Subcutaneous abdominal adipose tissue (tissue), 5 donors: ENCODE data around the gene UTP25.

ENCODE experiments used
- H3K27ac ChIP-seq: one replicate; pipeline ENCODE4 v1.7.0; 2013; ENCODE audit warnings: low read depth, mild to moderate bottlenecking, inconsistent platforms, low read length, moderate library complexity
- H3K27me3 ChIP-seq, 5 donors: one replicate each; pipeline ENCODE4 v1.7.0; 2013; ENCODE audit warnings: low read length in 5 of 5, inconsistent platforms in 1 of 5; ENCODE audit not compliant: control insufficient read depth in 5 of 5, insufficient read depth in 4 of 5
- H3K36me3 ChIP-seq, 5 donors: one replicate each; pipeline ENCODE4 v1.7.0; 2013; ENCODE audit warnings: low read length in 5 of 5; ENCODE audit not compliant: control insufficient read depth in 5 of 5, insufficient read depth in 5 of 5
- H3K4me1 ChIP-seq, 5 donors: one replicate each; pipeline ENCODE4 v1.7.0; 2013; ENCODE audit warnings: low read length in 5 of 5, mild to moderate bottlenecking in 3 of 5, moderate library complexity in 1 of 5; ENCODE audit not compliant: control insufficient read depth in 5 of 5, insufficient read depth in 5 of 5
- H3K4me3 ChIP-seq, 5 donors: one replicate each; pipeline ENCODE4 v1.7.0; 2013; ENCODE audit warnings: low read length in 5 of 5, low read depth in 1 of 5
- H3K9ac ChIP-seq, 5 donors: one replicate each; pipeline ENCODE4 v1.7.0; 2013; ENCODE audit warnings: low read length in 5 of 5, mild to moderate bottlenecking in 4 of 5, moderate library complexity in 3 of 5
- H3K9me3 ChIP-seq, 5 donors: one replicate each; pipeline ENCODE4 v1.7.0; 2013; ENCODE audit warnings: low read length in 5 of 5; ENCODE audit not compliant: control insufficient read depth in 5 of 5
- donor health status: healthy.
- donor health status: healthy.
- donor health status: healthy.
- donor health status: healthy.
- donor health status: healthy.

The UTP25 gene

GRCh38 chr1:209855006-209855405, 27.2 kb downstream of the UTP25 start:
- Histone ChIP-seq H3K27me3 (no peaks in the 10 kb centered on the region), H3K4me1 (no peaks in the 10 kb centered on the region), H3K27ac (no peak overlapping the region), H3K9ac (no peak overlapping the region), H3K4me3 (no peak overlapping the region), H3K36me3 (peaks cover 24 to 45% (median 40%) of the 10 kb centered on the region in 5 donors), H3K9me3 (no peaks in the 10 kb centered on the region)

GRCh38 chr1:209855623-209856022, 27.9 kb downstream of the UTP25 start:
- Histone ChIP-seq H3K27ac (no peak overlapping the region), H3K9me3 (no peaks in the 10 kb centered on the region), H3K4me1 (no peaks in the 10 kb centered on the region), H3K36me3 (peaks cover 23 to 45% (median 37%) of the 10 kb centered on the region in 5 donors), H3K9ac (no peak overlapping the region), H3K4me3 (no peak overlapping the region), H3K27me3 (no peaks in the 10 kb centered on the region)

- H3K27ac ChIP-seq, result no peak overlapping the region
- no peak overlapping the region for H3K9ac ChIP-seq
- peaks cover 4 to 16% (median 13%) of the 10 kb centered on the region in 5 donors for H3K36me3 ChIP-seq
- peaks cover 0 to 8% (median 5%) of the 10 kb centered on the region in 5 donors for H3K27me3 ChIP-seq
- no peak overlapping the region for H3K4me3 ChIP-seq
- no peaks in the 10 kb centered on the region for H3K4me1 ChIP-seq
- no peaks in the 10 kb centered on the region for H3K9me3 ChIP-seq
Observed at GRCh38 chr1:209858561-209859103, 30.9 kb downstream of the UTP25 start.

GRCh38 chr1:209860293-209860881, 32.6 kb downstream of the UTP25 start:
- no peaks in the 10 kb centered on the region for H3K4me1 ChIP-seq
- no peak overlapping the region for H3K4me3 ChIP-seq
- H3K27ac ChIP-seq, result no peak overlapping the region

GRCh38 chr1:209861242-209861641, 33.5 kb downstream of the UTP25 start:
- Histone ChIP-seq H3K9ac (no peak overlapping the region), H3K36me3 (no peaks in the 10 kb centered on the region), H3K9me3 (no peaks in the 10 kb centered on the region), H3K27ac (no peak overlapping the region), H3K4me3 (no peak overlapping the region), H3K27me3 (peaks cover 0 to 8% (median 5%) of the 10 kb centered on the region in 5 donors), H3K4me1 (no peaks in the 10 kb centered on the region)

More at GRCh38 chr1:209860293-209860881, 32.6 kb downstream of the UTP25 start:
- peaks cover 0 to under 1% (median 0%) of the 10 kb centered on the region in 5 donors for H3K36me3 ChIP-seq
- no peaks in the 10 kb centered on the region for H3K9me3 ChIP-seq
- H3K9ac ChIP-seq, result no peak overlapping the region
- H3K27me3 ChIP-seq, result peaks cover 0 to 8% (median 5%) of the 10 kb centered on the region in 5 donors

GRCh38 chr1:209862391-209863356, 34.9 kb downstream of the UTP25 start:
- H3K27me3 ChIP-seq, result peaks cover 0 to 8% (median 5%) of the 10 kb centered on the region in 5 donors
- H3K36me3 ChIP-seq, result no peaks in the 10 kb centered on the region
- no peak overlapping the region for H3K4me3 ChIP-seq
- no peak overlapping the region for H3K9ac ChIP-seq
- peaks cover 0 to 1% (median 0%) of the 10 kb centered on the region in 5 donors for H3K9me3 ChIP-seq
- H3K4me1 ChIP-seq, result no peaks in the 10 kb centered on the region
- no peak overlapping the region for H3K27ac ChIP-seq

- Histone ChIP-seq H3K27me3 (peaks cover 0 to 8% (median 5%) of the 10 kb centered on the region in 5 donors), H3K9me3 (peaks cover 0 to 4% (median 0%) of the 10 kb centered on the region in 5 donors), H3K4me3 (no peak overlapping the region), H3K27ac (no peak overlapping the region), H3K9ac (no peak overlapping the region), H3K4me1 (no peaks in the 10 kb centered on the region), H3K36me3 (no peaks in the 10 kb centered on the region)
Observed at GRCh38 chr1:209863766-209864485, 36.2 kb downstream of the UTP25 start.

- peaks cover 0 to 7% (median 4%) of the 10 kb centered on the region in 5 donors for H3K27me3 ChIP-seq
Observed at GRCh38 chr1:209866201-209866600, 38.4 kb downstream of the UTP25 start.

GRCh38 chr1:209869291-209870149, 41.7 kb downstream of the UTP25 start:
- H3K27ac ChIP-seq, result no peak overlapping the region
- no peaks in the 10 kb centered on the region for H3K36me3 ChIP-seq
- no peak overlapping the region for H3K9ac ChIP-seq
- no peak overlapping the region for H3K4me3 ChIP-seq
- H3K9me3 ChIP-seq, result peaks cover 0 to 4% (median 0%) of the 10 kb centered on the region in 5 donors
- peaks cover 0 to 5% (median 0%) of the 10 kb centered on the region in 5 donors for H3K27me3 ChIP-seq
- no peaks in the 10 kb centered on the region for H3K4me1 ChIP-seq

More at GRCh38 chr1:209866201-209866600, 38.4 kb downstream of the UTP25 start:
- H3K4me3 ChIP-seq, result no peak overlapping the region
- H3K4me1 ChIP-seq, result no peaks in the 10 kb centered on the region
- peaks cover 0 to 4% (median 0%) of the 10 kb centered on the region in 5 donors for H3K9me3 ChIP-seq
- no peak overlapping the region for H3K9ac ChIP-seq
- no peak overlapping the region for H3K27ac ChIP-seq
- no peaks in the 10 kb centered on the region for H3K36me3 ChIP-seq
